ENCODE data around the gene HDAC4.

HDAC4 gene

DNA sequence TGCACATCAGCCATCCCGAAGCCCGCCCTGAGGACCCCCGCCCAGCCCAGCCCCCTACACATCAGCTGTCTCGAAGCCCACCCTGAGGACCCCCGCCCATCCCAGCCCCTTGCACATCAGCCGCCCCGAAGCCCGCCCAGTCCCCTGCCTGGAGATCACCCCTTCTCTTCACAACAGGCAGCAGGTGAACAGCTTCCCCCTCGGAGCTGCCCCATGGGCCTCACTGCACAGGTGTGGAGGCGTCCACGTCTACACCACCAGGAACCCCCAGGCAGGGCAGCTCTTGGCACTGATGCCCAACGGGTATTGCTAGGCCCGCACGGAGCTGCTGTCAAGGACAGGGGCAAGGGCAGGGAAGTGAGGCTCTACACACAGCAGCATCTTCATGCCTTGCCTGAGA, 137.6 kb downstream of the HDAC4 start:
- no peak for DNase-seq

DNA sequence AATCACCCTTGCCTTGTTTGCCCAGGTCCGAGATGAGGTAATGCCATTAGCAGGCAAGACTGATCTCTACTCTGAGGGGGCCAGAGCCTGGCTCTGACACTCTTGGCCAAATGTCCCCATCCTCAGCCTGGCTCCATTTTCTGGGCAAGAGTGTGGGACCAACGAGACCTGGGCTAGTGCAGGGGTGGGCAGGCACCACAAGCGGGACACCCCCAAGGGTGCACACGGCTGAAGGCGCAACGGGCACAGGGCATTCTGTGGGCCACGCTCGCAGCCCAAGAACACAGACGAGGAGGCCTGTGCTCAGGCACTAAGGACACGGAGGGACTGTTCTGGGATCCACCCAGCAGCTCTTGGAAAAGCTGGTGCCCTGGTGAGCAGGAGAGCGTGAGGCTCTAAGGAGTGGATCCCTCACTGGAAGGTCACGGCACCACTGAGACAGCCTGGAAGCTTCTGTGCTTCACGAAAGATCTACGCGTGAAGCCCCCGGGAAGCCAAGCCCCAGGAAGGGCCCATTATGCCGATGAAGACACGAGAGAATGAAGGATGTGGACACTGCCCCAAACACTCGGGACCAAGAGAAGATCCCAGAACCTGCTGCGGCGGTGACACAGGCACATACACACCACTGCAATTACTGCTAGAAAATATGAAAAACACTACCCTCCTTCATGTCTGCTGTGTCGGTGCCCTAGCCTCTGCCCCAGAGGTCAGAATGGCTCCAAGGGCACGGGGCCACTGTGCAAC, 138.2 kb downstream of the HDAC4 start:
- no peak for DNase-seq

- DNase-seq: no peak
These were observed 138.9 kb downstream of the HDAC4 start for GRCh38 chr2:239261796-239262483.

DNA sequence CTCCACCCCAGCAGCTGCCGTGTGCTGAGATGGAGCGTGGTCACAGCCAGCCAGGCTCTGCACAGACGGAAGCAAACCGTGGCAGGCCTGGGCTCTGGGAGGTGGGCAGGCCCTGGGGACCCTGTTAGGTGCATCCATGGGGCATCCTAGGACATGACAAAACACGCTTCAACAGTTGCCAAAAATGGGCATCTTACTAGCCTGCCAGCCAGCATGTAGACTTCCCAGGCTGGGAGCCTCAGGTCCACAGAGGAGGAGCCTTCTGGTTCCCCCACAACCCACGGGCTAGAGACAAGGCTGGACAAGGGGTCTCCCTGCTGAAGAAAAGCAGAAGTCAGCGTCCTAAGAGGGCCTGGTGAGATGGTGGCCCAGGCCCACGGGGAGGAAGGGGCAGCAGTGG, 139.5 kb downstream of the HDAC4 start:
- DNase-seq: no peak

DNA sequence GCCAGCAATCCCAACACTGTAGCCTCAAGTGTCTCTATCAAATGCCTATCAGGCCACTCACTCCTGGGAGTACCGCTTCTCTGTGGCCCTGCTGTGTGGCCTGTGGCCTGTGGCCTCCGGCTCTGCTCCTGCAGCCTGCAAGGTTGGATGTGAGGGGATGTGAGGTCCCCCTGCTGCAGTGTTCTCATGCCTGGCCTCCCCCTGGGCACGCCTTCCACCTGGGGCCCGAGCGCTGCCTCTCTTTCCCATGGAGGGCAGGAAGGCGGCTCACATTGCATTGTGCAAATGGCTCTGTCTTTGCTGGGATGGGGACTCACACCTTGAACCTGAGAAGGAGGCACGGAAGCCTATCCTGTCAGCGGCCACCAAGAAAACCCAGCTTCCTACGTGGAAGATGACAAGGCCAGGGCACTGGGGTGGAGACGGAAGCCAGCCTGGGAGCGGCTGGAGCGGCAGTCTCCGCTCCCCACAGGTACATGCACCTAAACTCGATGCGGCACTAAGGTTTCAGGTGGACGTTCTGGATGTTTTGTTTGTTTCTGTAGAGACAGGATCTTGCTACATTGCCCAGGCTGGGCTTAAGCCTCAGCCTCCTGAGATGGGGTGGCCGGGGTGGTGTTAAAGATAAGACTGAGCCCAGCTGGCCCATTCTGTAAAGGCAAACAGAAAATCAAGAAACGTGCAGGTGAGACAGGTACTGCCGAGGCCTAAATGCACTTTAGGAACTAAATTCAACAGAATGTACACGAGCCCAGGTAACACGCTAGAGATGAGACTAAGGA, 140.1 kb downstream of the HDAC4 start:
- DNase-seq: no peak

DNA sequence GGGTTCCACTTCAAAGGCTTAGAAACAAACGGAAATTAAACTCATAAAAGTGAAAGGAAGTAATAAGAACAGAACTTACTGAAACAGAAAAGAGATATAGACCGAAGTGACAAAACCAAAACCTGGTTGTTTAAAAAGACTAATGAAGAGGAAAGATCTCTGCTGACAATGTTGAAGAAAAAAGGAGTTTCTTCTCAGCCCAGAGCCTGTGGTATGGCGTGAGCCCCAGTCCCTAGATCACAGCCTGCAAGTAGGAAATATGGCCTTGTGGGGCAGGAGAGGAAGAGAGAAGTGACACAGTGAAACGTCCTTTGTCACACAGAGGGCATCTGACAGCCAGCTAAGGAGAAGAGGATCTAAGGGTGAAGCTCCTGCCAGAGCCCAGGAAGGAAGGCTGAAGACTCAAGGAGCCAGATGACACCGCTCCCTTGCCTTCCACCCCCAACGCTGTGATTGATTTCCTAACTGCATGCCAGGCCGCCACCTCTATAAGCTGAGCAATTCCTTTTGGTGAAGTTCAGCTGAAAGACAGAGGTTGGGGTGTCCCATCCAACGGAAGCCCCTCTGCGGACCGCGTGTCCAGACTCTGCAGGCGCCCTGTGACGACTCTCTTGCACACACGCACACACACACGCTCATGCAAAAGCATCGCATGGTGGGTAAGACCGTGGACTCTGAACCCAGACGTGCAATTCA, 141.1 kb downstream of the HDAC4 start:
- peak; percentile 78 to 80 for DNase-seq

DNA sequence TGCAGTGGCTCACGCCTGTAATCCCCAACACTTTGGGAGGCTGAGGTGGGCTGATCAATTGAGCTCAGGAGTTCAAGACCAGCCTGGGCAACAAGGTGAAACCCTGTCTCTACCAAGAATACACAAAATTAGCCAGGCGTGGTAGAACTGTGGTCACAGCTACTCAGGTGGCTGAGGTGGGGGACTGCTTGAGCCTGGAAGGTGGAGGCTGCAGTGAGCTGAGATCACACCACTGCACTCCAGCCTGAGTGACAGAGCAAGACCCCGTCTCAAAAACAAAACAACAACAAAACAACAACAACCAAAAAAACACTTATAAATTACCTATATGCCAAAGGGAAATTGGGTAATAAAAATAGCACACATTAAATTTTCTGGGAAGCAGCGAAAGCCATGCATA, 141.6 kb downstream of the HDAC4 start:
- no peak for DNase-seq

GRCh38 chr2:239258248-239258647, 142.6 kb downstream of the HDAC4 start:
- DNase-seq: no peak

DNA sequence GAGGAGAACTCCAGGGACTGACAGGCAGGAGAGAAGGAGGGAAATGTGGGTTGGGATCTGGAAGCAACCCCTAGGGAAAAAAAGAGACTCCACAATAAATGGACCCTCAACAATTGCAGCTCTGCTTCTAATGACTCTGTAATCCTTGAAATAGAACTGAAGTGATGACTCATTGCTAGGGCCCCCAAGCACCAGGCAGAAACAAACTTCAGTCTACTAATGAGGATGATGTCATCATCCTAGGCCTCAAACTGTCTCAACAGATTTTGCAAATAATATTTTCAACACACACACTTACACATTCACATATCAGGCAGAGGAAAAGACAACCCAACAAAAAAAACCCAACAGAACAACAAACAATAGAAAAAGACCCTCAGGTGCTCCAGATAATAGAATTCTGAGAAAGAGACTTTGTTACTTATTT, 143.3 kb downstream of the HDAC4 start:
- peak; percentile 50 to 62 for DNase-seq

GRCh38 chr2:239256350-239256743, 144.5 kb downstream of the HDAC4 start:
- no peak for DNase-seq

GRCh38 chr2:239255628-239256349, 145.0 kb downstream of the HDAC4 start:
- DNase-seq: no peak

DNA sequence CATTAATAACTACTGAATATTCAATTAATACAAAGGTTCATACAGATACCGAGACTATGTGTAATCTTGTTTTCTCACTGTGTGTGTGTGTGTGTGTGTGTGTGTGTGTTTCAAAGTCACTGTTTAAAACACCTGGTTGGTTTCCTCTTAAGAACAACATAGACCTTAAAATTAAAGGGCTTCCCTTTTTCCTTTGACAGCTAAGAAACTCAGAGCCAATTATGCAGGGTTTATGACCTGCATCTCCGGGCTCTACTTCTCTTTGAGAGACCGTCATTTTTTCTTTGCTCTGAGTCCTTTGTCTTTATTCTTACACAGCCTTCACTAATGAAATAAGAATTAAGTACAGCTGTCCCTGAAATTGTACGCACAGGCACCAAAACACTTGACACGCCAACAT, 145.6 kb downstream of the HDAC4 start:
- DNase-seq: no peak

GRCh38 chr2:239253701-239254436, 147.0 kb downstream of the HDAC4 start:
- DNase-seq: no peak

GRCh38 chr2:239253264-239253663, 147.6 kb downstream of the HDAC4 start:
- DNase-seq: peak; percentile 67 to 80

DNA sequence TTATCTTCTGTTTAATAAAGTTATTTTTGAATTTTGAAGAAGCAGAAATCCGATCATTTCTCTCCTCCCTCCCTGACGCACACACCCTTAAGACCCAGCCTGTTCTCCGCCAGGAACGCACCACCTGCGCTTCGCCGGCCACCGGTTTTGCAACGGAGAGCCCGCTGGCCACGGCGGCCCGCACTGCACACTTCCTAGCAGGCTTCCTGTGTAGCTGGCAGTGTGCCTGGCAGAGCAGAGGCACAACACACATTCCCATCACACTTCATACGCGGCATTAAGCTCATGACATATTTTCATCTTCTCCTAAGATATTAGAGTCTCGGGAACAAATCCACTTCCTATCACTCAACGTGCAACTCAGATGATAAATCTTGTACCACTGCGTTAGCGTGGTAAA, 148.0 kb downstream of the HDAC4 start:
- DNase-seq: peak; percentile 74 to 76

- DNase-seq: no peak
These were observed 148.4 kb downstream of the HDAC4 start for GRCh38 chr2:239252393-239252792.

DNA sequence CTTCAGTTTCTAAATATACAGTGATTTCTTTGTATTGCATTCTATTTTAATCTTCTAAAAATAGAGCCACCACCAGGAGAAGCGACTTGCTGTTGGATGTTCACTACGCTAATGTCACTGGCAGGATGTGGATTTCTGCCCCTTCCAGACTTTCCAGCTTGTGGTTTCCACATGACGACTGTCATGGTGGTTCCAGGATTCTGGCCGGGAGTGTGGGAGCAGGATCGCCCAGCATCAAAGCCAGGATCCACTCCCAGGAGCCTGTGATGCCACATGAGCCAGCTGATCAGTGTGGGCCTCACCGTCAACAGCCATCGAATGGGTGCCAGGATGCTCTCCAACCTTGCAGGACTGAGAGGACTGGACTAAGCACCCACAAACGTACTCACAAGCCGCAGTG, 148.8 kb downstream of the HDAC4 start:
- DNase-seq: no peak

DNA sequence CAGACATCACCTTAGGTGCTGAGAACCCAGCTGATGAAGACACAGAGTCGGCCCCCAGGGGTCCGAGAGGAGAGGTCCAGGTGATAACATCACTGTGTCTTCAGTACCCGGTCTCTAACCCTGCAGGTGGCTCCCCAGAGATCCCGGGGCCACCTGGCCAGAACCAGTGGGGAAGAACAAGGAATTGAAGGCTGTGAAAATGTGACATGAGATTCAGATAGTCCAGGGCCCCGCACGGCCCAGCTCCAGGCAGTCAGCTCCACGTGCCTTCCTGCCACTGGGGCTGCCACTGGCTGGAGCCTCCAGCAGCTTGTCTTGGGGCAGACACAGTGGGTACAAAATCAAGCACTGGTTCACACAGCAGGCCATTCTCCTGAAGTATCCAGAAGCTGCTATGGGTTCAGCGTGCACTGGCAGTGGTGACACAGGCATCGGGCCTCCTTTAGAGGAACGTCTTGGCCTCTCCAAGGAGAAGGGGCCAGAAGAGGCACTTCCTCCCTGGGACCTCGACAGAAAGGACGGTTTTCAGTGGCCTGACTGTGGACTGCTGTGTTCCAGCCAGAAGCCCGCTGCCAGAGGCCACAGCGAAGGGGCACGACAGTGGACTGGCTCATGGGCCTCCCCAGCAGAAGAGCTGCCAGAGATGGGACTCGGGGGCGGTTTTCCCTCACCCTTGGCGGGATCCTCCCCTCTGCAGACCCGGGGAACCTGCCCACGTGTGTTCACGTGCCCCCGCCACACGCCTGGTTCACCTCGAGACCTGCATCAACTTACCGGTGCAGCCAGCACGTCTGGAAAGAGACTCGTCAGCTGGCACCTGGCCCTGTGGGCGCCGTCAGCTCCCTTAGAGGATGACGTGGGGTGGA, 150.4 kb downstream of the HDAC4 start:
- DNase-seq: no peak

DNA sequence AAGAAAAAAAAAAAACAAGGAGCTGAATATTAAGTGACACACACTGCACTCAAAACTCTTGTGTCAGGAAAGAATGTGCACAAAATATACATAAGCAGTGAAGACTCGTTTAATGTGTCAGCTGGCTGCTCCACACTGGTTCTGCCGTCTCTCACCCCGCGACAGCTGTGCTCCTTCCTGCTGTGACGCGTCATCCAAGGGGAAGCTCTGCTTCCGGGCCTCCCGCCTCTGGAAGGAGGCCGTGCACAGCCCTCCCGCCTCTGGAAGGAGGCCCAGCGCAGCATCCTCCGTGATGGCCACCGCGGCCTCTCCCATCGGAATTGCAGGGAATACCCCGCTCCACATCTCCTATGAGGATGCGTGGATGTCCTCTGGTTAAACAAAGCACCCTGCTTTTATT, 151.0 kb downstream of the HDAC4 start:
- DNase-seq: no peak

DNA sequence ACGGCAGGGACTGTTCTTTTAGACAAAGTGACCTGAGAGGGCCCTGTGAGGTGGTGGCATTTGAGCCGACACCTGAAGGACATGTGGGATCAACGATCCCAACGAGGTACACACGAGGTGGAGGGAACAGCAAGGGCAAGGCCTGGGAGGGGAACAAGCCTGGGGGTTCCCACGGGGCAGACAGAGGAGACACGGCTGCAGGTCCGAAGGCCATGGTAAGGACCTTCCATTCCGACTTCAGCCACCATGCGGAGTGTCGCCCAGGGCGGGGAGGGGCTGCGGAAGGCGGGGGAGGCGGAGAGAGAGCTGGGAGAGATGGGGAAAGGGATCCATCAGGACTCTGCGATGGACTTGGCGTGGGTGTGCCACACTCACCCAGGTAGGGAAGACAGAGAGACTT, 151.8 kb downstream of the HDAC4 start:
- no peak for DNase-seq
